Sciatic nerve (tissue), 2 donors: Measurements from ENCODE around the gene NAP1L1. TPM values are rescaled to one million over a fixed set of nuclear protein-coding genes. Genes with fewer than 3 reads are reported as not detected.

Experiments
- ATAC-seq: fragments of 200-7000 bp; cut with Tn5 transposase; one replicate; pipeline ENCODE4 v1.9.1; 2020; ENCODE audit warnings: mild to moderate bottlenecking, moderate library complexity
- DNase-seq: peaks from one replicate; pipeline ENCODE4 v3.0.0-alpha.2; 2020; ENCODE audit warnings: low spot score
- intact Hi-C: fragments of 100-400 bp; cut with DNase I; formaldehyde crosslinking; loops from one replicate; pipeline ENCODE4 v1.14.2; 2022
- total RNA-seq: library from RNA; stranded (reverse); fragmentation: NEBNext Ultra II Directional; extraction: Animal tissue kit (Norgen Biotek cat#: 25700); gene quantifications from one replicate; pipeline ENCODE4 v1.2.1, GENCODE V29; 2021
- donor health status: DM: no; HTN: no; CAD: no.
- donor health status: DM: no; HTN: no; CAD: no.

NAP1L1 gene
- 425 TPM for total RNA-seq

GRCh38 chr12:76083904-76084862, at the start of gene NAP1L1:
Gene NAP1L1, minus strand, starts transcription at chr12:76084685. Its CDS starts 10,466 bp downstream, at chr12:76074219.
- intact Hi-C loops, result no loop called here
- ATAC-seq (peak; percentile 98), DNase-seq (peak; percentile 99)

DNA sequence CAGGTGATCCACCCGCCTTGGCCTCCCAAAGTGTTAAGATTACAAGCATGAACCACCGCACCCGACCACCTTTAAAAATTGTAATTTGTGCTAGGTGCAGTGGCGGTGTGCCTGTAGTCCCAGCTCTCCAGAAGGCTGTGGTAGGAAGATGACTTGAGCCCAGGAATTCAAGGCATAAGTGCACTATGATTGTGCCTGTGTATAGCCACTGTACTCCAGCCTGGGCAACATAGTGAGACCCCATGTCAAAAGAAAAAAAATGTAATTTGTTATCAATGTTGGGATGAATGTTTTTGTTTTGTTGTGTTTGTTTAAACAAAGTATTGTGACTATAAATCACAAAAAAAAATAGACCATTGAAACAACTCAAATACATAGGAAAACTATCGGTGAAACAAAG, 43.1 kb upstream of the NAP1L1 start:
- intact Hi-C loops, result no loop called here

DNA sequence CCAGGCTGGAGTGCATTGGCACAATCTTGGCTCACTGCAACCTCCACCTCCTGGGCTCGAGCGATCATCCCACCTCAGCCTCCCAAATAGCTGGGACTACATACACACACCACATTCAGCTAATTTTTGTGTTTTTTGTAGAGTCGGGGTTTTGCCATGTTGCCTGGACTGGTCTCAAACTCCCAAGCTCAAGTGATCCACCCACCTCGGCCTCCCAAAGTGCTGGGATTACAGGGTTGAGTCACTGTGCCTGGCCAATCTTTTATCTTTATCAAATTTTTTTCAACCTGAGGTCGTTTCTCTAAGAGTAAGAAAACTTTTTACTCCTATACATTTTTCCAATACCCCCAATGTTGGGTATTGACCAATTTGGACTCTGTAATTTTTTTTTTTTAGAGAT, 40.0 kb upstream of the NAP1L1 start:
- DNase-seq, result no peak
- ATAC-seq, result no peak
- intact Hi-C loops, result no loop called here

More for the DNA sequence above, 43.1 kb upstream of the NAP1L1 start:
- ATAC-seq (no peak), DNase-seq (no peak)

DNA sequence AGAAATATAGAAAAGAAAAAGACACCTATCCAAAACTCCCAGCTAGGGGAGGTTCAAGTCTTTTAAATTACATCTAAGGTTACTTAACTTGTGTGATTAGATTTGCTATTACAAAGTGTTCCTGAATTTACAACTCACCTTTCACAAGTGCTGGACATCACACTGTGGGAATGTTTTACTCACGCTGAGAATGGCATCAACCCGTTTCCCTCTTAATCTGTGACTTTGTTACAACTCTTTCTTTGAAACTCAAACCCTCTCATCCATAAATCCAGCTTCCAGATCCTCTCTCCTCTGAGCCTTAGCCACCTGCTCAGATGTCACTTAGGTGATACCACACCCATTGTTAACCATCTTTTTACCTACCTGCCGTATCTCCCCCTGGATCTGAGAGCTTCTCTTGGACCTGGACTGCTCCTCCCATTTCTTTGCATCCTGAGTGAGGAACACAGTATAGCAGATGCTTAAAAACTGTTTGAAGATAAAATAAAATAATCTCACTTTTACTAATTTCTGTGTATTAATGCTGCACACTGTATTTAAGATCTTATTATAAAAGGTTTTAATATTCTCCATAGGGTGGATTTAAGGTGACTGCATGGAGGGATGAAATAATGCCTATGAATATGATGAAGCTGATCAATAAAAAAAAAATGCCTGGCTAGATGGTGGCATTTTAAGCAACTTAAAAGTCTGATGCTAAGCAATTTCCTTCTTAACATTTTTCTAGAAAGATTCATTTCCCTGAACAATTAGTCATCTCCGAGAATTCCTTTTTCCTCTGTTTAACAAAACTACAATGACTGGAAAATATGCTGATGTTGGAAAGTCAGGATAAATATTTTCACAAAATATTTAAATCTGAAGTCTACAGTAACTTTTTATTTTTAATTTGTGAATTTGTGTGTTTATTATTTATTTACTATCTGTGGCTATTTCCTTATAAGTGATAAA, 39.1 kb upstream of the NAP1L1 start:
- intact Hi-C loops, result no loop called here
- no peak for DNase-seq
- ATAC-seq, result no peak

- intact Hi-C loops, result no loop called here
- no peak for DNase-seq
- no peak for ATAC-seq
Measured at GRCh38 chr12:76119887-76120286, 35.4 kb upstream of the NAP1L1 start.

DNA sequence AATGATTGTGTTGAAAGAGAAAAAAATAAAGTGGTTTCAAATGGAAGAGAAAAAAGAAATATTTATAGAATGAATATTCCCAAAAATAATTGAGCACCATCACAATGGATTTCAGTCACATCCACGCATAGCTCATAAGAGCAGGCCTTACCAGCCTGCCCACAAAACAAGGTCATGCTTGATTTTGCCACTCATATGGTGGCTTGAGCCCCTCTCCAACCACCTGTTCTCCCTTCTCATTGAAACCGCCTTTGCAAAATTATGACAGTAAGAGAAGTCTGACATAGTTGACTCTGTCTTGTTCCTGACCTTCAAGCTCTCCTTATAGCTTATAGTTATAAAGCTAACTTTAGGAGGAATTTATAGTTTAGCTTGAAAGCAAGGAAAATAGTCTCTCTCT, 33.3 kb upstream of the NAP1L1 start:
- intact Hi-C loops, result no loop called here
- ATAC-seq (no peak), DNase-seq (no peak)

DNA sequence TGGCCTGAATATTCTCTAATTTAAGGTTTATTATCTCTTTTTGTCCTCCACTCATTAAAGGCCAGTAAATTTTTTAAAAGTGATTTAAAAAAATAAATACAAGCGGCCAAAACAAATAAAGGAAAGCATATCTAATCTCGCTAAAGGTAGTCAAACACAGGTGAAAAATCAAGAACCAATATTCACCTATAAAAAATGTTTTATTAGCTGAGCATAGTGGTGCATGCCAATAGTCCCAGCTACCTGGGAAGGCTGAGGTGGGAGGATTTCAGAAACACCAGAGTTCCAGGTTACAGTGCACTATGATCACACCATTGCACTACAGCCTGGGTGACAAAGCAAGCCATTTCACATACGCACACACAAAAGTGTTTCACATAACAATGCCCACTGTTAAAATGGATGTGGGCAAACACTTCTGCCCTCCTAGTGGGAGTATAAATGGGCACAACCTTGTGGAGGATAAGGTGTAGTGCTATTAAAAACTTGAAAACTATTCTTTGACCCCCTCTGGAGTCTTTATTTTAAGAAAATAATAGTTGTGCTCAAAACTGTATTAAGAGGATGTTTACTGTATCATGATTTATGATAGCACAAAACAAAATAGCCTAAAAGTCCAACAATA, 32.7 kb upstream of the NAP1L1 start:
- intact Hi-C loops, result no loop called here
- DNase-seq (no peak), ATAC-seq (no peak)

GRCh38 chr12:76113800-76114757, 29.6 kb upstream of the NAP1L1 start:
- intact Hi-C loops, result no loop called here
- DNase-seq, result no peak
- ATAC-seq, result no peak

- ATAC-seq, result no peak
- no peak for DNase-seq
- intact Hi-C loops, result no loop called here
Measured at GRCh38 chr12:76111209-76111749, 26.8 kb upstream of the NAP1L1 start.

- ATAC-seq (no peak), DNase-seq (no peak)
- intact Hi-C loops, result no loop called here
Measured at GRCh38 chr12:76109879-76110278, 25.4 kb upstream of the NAP1L1 start.

- no peak for DNase-seq
- intact Hi-C loops, result no loop called here
- no peak for ATAC-seq
Measured at GRCh38 chr12:76108356-76108755, 23.9 kb upstream of the NAP1L1 start.

DNA sequence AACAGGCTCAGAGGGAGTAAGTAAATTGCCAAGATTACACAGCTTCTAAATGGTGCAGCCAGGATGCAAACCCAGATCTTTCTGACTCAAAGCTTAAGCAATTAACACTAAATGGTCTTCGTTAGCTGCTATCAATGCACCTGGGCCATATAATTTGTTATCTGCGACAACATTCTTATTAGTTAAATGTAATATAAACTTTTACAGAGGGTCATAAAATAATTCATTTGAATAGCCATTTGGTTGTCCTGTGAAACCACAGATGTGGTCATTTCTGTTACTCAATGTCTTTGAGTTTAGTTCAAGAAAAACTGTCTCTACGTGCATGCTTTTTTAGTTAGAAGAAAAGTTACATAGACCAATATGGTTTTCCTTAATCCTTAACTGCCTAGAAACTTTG, 22.1 kb upstream of the NAP1L1 start:
- intact Hi-C loops, result no loop called here
- no peak for ATAC-seq
- DNase-seq, result no peak

DNA sequence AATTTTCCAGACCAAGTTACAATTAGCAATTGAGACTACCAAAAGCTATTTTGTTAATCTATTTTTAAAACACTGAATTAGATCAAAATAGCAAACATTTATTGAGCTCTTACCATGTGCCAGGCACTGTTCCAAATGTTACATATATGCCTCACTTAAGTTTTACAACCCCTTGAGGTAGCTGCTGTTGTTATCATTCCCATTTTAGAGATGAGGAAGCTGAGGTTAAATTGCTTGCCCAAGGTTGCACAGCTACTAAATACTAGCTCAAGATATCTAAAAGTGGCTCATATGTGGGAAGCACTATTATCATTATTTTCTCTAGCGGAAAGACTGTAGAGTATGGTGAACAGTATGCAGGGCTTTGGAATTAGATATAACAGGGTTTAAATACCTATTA, 19.5 kb upstream of the NAP1L1 start:
- ATAC-seq, result no peak
- intact Hi-C loops, result no loop called here
- no peak for DNase-seq

DNA sequence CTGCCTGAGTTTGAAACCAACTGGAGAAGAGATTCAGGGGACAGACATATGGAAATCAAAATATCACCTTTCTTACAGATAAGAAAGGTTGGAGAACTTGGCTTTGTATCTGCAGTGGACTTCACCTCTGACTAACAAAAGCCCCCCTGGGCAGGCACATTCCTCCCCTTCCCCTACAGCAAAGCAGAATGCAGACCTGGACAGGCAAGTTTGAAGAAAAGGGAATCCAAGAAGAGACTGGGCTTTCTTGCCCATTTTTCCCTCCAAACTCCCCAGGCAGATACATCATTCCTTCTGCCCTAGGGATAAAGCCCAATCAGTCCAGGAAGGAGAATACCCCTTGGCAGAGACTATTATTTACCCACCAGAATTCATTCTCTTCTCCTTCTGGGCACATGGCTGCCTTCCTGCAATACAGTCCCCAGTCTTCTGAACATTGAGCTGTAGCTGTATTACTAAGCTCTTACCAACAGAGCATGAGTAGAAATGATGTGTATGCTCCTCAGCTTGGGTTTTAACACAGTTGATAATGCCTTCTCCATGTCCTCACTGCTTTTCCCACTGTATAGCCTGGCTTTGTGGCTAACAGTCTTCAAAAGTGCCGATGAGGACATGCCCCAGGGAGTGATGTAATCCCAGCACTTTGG, 17.4 kb upstream of the NAP1L1 start:
- DNase-seq (no peak), ATAC-seq (no peak)
- intact Hi-C loops, result no loop called here

DNA sequence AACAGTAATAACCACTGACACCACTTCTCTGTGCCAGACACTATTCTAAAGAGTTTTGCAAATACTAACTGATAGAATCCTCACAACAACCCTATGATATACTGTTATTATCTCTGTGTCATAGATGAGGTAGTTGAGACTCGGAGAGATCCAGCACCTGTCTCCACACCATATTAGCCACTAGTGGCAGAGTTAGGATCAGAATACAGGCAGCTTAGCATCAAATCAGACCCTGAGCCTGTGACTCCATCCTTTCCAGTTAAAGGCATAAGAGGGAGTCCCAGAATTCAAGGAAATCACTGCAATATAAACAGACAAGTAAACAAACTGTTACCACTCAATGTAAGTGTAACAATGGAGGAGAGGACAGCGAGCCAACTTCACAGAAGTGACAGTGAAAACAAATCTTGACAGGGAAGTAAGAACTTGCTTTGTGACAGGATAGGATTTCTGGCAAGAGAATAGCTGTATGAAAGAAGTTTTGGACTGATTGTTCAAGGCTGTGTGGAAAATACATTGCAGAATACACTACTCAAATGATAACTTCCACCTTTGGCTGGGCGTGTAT, 11.7 kb upstream of the NAP1L1 start:
- ATAC-seq, result no peak
- no peak for DNase-seq
- intact Hi-C loops, result no loop called here

- DNase-seq, result no peak
- intact Hi-C loops, result no loop called here
- no peak for ATAC-seq
Measured at GRCh38 chr12:76094754-76095153, 10.3 kb upstream of the NAP1L1 start.

DNA sequence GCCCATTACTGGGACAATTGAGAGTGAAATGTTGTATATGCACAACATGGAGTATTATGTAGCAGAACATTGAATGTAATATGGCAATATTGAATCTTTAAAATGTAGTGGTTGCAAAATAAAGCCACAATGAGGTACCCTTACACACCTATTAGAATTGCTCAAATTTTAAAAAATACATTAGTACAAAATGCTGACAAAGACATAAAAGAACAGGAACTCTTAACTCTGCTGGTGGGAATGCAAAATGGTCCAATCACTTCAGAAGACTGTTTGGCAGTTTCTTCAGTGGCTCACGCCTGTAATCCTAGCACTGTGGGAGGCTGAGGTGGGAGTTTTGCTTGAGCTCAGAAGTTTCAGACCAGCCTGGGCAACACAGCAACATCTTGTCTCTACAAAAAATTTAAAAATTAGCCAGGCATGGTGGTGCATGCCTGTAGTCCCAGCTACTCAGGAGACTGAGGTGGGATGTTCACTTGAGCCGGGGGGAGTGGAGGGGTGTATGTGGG, 6.8 kb upstream of the NAP1L1 start:
- intact Hi-C loops, result no loop called here
- DNase-seq, result no peak
- ATAC-seq, result no peak
